Endothelial cell of umbilical vein (primary cell): ENCODE data around the gene FYN. TPM values are rescaled to one million over a fixed set of nuclear protein-coding genes. Genes with fewer than 3 reads are reported as not detected.

Experiments used
- BruUV-seq: library from RNA; stranded (reverse); fragments of 400-500 nt; replicated peaks from 2 replicates; lab custom pipeline; 2021; lab: Mats Ljungman, UMichigan
- CTCF ChIA-PET: fragments of 300-600, 350-600 bp; sonication (Branson Sonifier 250); formaldehyde crosslinking; loops from one replicate; lab custom pipeline; 2021; ENCODE audit warnings: antibody characterized with exemption, inconsistent platforms; lab: Charles Lee
- POLR2A ChIA-PET: fragments of 300-600, 350-600 bp; sonication (Branson Sonifier 250); formaldehyde crosslinking; loops from one replicate; lab custom pipeline; 2021; ENCODE audit warnings: antibody characterized with exemption, inconsistent platforms; lab: Charles Lee
- DNase-seq: peaks from one replicate; pipeline ENCODE4 v3.0.0-alpha.2; 2011; ENCODE audit warnings: low read depth, low spot score
- FAIRE-seq: peaks from 2 replicates; lab custom pipeline; 2011; peaks lifted over from hg19 to GRCh38; lab: Jason Lieb, UNC
- H2AFZ ChIP-seq: 2 replicates; pipeline ENCODE4 v1.6.0; 2012; ENCODE audit warnings: low read depth, low read length, control low read depth, inconsistent platforms
- H3K27ac ChIP-seq: 2 replicates; pipeline ENCODE4 v1.5.1; 2011; ENCODE audit warnings: low read depth, mild to moderate bottlenecking, control low read depth, low read length, moderate library complexity; ENCODE audit not compliant: insufficient read depth
- H3K27me3 ChIP-seq, 2 experiments: 2 replicates each; pipeline versions ENCODE4 v1.6.0 to v1.6.1; 2011; ENCODE audit warnings: low read length in 2 of 2, mixed read lengths in 1 of 2; ENCODE audit not compliant: control insufficient read depth in 2 of 2, insufficient read depth in 2 of 2
- H3K36me3 ChIP-seq, 2 experiments: 2 replicates in 1 of 2; 3 replicates in 1 of 2; pipeline ENCODE4 v1.5.1; 2011; ENCODE audit warnings: low read length in 2 of 2, mild to moderate bottlenecking in 1 of 2, moderate library complexity in 1 of 2; ENCODE audit not compliant: control insufficient read depth in 2 of 2, insufficient read depth in 2 of 2; ENCODE audit errors: extremely low read depth in 1 of 2
- H3K4me1 ChIP-seq: 3 replicates; pipeline ENCODE4 v1.5.1; 2011; ENCODE audit warnings: mild to moderate bottlenecking, low read length; ENCODE audit not compliant: control insufficient read depth, insufficient read depth; ENCODE audit errors: extremely low read depth
- H3K4me2 ChIP-seq: 2 replicates; pipeline ENCODE4 v1.6.1; 2011; ENCODE audit warnings: low read length, control low read depth, mixed read lengths; ENCODE audit not compliant: insufficient read depth
- H3K4me3 ChIP-seq, 3 experiments: fragments of 200-600 bp in 1 of 3; sonication (generic), shearing (Covaris generic) in 1 of 3; replicated peaks in 1 of 3; 2 replicates each; pipeline ENCODE4 v1.5.1; 2011 to 2016; ENCODE audit warnings: control low read depth in 3 of 3, low read length in 3 of 3, mild to moderate bottlenecking in 2 of 3, inconsistent platforms in 1 of 3, low read depth in 1 of 3, moderate library complexity in 1 of 3; ENCODE audit not compliant: insufficient read depth in 1 of 3
- H3K79me2 ChIP-seq: 2 replicates; pipeline ENCODE4 v1.6.0; 2012; ENCODE audit warnings: low read length, inconsistent platforms; ENCODE audit not compliant: control insufficient read depth, insufficient read depth
- H3K9ac ChIP-seq: replicated peaks from 2 replicates; pipeline ENCODE3; 2011; ENCODE audit warnings: low read length, control low read depth; ENCODE audit not compliant: insufficient read depth; ENCODE audit errors: extremely low read depth
- H3K9me1 ChIP-seq: replicated peaks from 3 replicates; pipeline ENCODE4 v1.6.0; 2011; ENCODE audit warnings: mild to moderate bottlenecking, low read length; ENCODE audit not compliant: control insufficient read depth, insufficient read depth; ENCODE audit errors: extremely low read depth
- H3K9me3 ChIP-seq: replicated peaks from 2 replicates; pipeline ENCODE4 v1.5.1; 2012; ENCODE audit warnings: low read length, inconsistent platforms; ENCODE audit not compliant: control insufficient read depth, insufficient read depth
- H4K20me1 ChIP-seq: replicated peaks from 2 replicates; pipeline ENCODE3; 2011; ENCODE audit warnings: mild to moderate bottlenecking, low read length; ENCODE audit not compliant: control insufficient read depth, insufficient read depth; ENCODE audit errors: extremely low read depth
- JUN ChIP-seq: IDR thresholded peaks from 2 replicates; pipeline ENCODE4 v1.6.1; 2011; ENCODE audit warnings: borderline replicate concordance, low read depth; ENCODE audit not compliant: insufficient read length, insufficient read depth
- dilution Hi-C: fragments of 300-500 bp; cut with MboI; formaldehyde crosslinking; loops from one replicate; pipeline ENCODE4 v1.15.0; 2019; ENCODE audit warnings: low sequenced_read_pairs; ENCODE audit not compliant: extremely low pct_ligation_motif_present
- intact Hi-C: fragments of 100-400 bp; cut with micrococcal nuclease; formaldehyde crosslinking; loops from one replicate; pipeline ENCODE4 v1.10.0; 2022
- polyA plus RNA-seq, 4 experiments: library from polyadenylated mRNA; depleted of rRNA in 3 of 4; stranded (reverse) in 3 of 4; unstranded in 1 of 4; fragments of >200 nt; gene quantifications; 2 replicates each; pipeline versions ENCODE4 v1.2.1 to v1.2.3, GENCODE V29; 2011 to 2012; ENCODE audit warnings: missing spikeins in 1 of 4
- total RNA-seq: library from RNA; stranded (reverse); gene quantifications from 2 replicates; pipeline ENCODE4 v1.2.3, GENCODE V29; 2021
- TF ChIP-seq, protein P1 (sequence below): IDR thresholded peaks from 2 replicates; pipeline ENCODE4 v1.6.1; 2011; ENCODE audit not compliant: insufficient read depth, insufficient read length

FYN gene
- total and polyA plus RNA-seq, 2 donors (not counting 3 experiments of a cell fraction or from before 2014, with no cell fraction given) = 69.0 to 143 TPM

GRCh38 chr6:111745636-111746035 is 127.6 kb downstream of the FYN start:
- TF ChIP-seq JUN = no peak
- Histone ChIP-seq H3K79me2 (peaks cover 3% of the 10 kb centered on the region), H3K9me1 (no peaks in the 10 kb centered on the region), H4K20me1 (no peaks in the 10 kb centered on the region), H3K9ac (no peak overlapping the region), H2AFZ (no peak overlapping the region), H3K4me2 (no peak overlapping the region), H3K36me3 (peaks cover 0 to under 1% of the 10 kb centered on the region in 2 experiments), H3K4me1 (peaks cover 31% of the 10 kb centered on the region), H3K27me3 (no peaks in the 10 kb centered on the region), H3K4me3 (no peak overlapping the region), H3K27ac (no peak overlapping the region), H3K9me3 (no peaks in the 10 kb centered on the region)
- FAIRE-seq = no peak
- POLR2A ChIA-PET = no interaction called here
- no TSS peak for BruUV-seq
- intact Hi-C loops (no loop called here), dilution Hi-C loops (no loop called here)
- CTCF ChIA-PET = no interaction called here
- no peak for DNase-seq

DNA sequence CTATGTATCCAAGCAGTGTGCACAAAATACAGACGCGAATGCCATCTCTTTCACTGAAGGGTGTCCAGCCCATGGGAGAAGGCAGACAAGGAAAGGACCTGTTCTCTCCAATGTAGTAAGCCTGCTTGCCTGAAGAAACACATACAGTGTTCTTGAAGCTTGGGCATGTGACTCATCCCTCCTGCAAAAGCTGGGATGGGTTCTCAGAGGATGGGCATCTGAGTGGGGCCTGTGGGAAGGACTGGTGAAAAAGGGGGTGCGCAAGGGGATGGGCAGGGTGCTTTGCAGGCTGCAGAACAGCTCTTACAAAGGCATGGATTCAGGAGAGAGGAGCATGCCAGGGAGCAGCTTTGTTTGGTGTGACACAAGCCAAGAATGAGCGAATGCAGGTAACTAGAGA is 128.1 kb downstream of the FYN start:
- H2AFZ ChIP-seq = no peak overlapping the region
- H3K4me1 ChIP-seq = peaks cover 27% of the 10 kb centered on the region
- POLR2A ChIA-PET = no interaction called here
- H3K4me3 ChIP-seq = no peak overlapping the region
- dilution Hi-C loops = no loop called here
- peaks cover 0 to 2% of the 10 kb centered on the region in 2 experiments for H3K36me3 ChIP-seq
- intact Hi-C loops = no loop called here
- TF ChIP-seq, protein P1, sequence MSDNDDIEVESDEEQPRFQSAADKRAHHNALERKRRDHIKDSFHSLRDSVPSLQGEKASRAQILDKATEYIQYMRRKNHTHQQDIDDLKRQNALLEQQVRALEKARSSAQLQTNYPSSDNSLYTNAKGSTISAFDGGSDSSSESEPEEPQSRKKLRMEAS = no peak
- no peaks in the 10 kb centered on the region for H4K20me1 ChIP-seq
- no peak for DNase-seq
- no peak overlapping the region for H3K4me2 ChIP-seq
- no peaks in the 10 kb centered on the region for H3K27me3 ChIP-seq
- peaks cover 3% of the 10 kb centered on the region for H3K79me2 ChIP-seq
- FAIRE-seq = no peak
- H3K9me1 ChIP-seq = no peaks in the 10 kb centered on the region
- H3K9ac ChIP-seq = no peak overlapping the region
- H3K9me3 ChIP-seq = no peaks in the 10 kb centered on the region
- CTCF ChIA-PET = no interaction called here
- BruUV-seq = no TSS peak
- no peak overlapping the region for H3K27ac ChIP-seq
